ENCODE measurements around the gene FBXL13.
"Not testable (repeated sequence)": the region's sequence is repeated elsewhere in the genome, so short reads cannot be mapped to it uniquely, and the experiment has no call there.

Gene FBXL13

GRCh38 chr7:102842284-102842683 is 232.3 kb downstream of the FBXL13 start:
- Histone ChIP-seq H3K79me1 (ENCODE audit: low read length) (no peaks in the 10 kb centered on the region), H4K5ac (ENCODE audit: low read length) (no peak overlapping the region), H3K27ac (ENCODE audit: low read depth, low read length) (no peak overlapping the region), H3K4ac (ENCODE audit: low read depth, low read length) (no peak overlapping the region), H3K56ac (ENCODE audit: low read length) (no peak overlapping the region), H3K27me3 (ENCODE audit: insufficient read depth, low read length, poor library complexity) (no peaks in the 10 kb centered on the region), H3K36me3 (ENCODE audit: control insufficient read depth, insufficient read depth, low read length) (no peaks in the 10 kb centered on the region), H4K8ac (ENCODE audit: low read depth, low read length) (no peak overlapping the region), H3K4me2 (ENCODE audit: low read length) (no peak overlapping the region), H2AK5ac (ENCODE audit: low read length) (no peak overlapping the region), H3K79me2 (ENCODE audit: control insufficient read depth, insufficient read depth, low read length) (no peaks in the 10 kb centered on the region), H3K18ac (ENCODE audit: low read length) (no peak overlapping the region), H3K4me3 (ENCODE audit: low read length) (no peak overlapping the region), H3K9ac (ENCODE audit: low read length) (no peak overlapping the region), H3K4me1 (ENCODE audit: control insufficient read depth, low read depth, low read length) (no peaks in the 10 kb centered on the region), H2BK15ac (replicated peaks; ENCODE audit: low read depth) (no peak overlapping the region), H2BK5ac (ENCODE audit: low read length) (no peak overlapping the region), H3K23ac (ENCODE audit: low read length) (no peak overlapping the region), H2BK120ac (ENCODE audit: low read depth, low read length) (no peak overlapping the region)
- no peak for DNase-seq

GRCh38 chr7:102841290-102841689 is 233.3 kb downstream of the FBXL13 start:
- Histone ChIP-seq H3K23ac (ENCODE audit: low read length) (no peak overlapping the region), H2BK15ac (replicated peaks; ENCODE audit: low read depth) (no peak overlapping the region), H2BK5ac (ENCODE audit: low read length) (no peak overlapping the region), H4K5ac (ENCODE audit: low read length) (no peak overlapping the region), H3K79me2 (ENCODE audit: control insufficient read depth, insufficient read depth, low read length) (no peaks in the 10 kb centered on the region), H3K27ac (ENCODE audit: low read depth, low read length) (no peak overlapping the region), H3K79me1 (ENCODE audit: low read length) (no peaks in the 10 kb centered on the region), H3K56ac (ENCODE audit: low read length) (no peak overlapping the region), H3K4me3 (ENCODE audit: low read length) (no peak overlapping the region), H3K18ac (ENCODE audit: low read length) (no peak overlapping the region), H3K4me1 (ENCODE audit: control insufficient read depth, low read depth, low read length) (no peaks in the 10 kb centered on the region), H3K4ac (ENCODE audit: low read depth, low read length) (no peak overlapping the region), H3K4me2 (ENCODE audit: low read length) (no peak overlapping the region), H3K27me3 (ENCODE audit: insufficient read depth, low read length, poor library complexity) (no peaks in the 10 kb centered on the region), H4K8ac (ENCODE audit: low read depth, low read length) (no peak overlapping the region), H2AK5ac (ENCODE audit: low read length) (no peak overlapping the region), H2BK120ac (ENCODE audit: low read depth, low read length) (no peak overlapping the region), H3K36me3 (ENCODE audit: control insufficient read depth, insufficient read depth, low read length) (no peaks in the 10 kb centered on the region), H3K9ac (ENCODE audit: low read length) (no peak overlapping the region)
- no CpG with 5 or more reads among the region's 2 CpGs for WGBS (ENCODE audit: extremely low coverage, insufficient coverage, low lambda C conversion rate)
- no peak for DNase-seq

GRCh38 chr7:102840404-102840803 is 234.2 kb downstream of the FBXL13 start:
- no peak overlapping the region for H3K4ac ChIP-seq (ENCODE audit: low read depth, low read length)
- no peak overlapping the region for H3K18ac ChIP-seq (ENCODE audit: low read length)
- H3K27me3 ChIP-seq (ENCODE audit: insufficient read depth, low read length, poor library complexity), result no peaks in the 10 kb centered on the region
- WGBS (ENCODE audit: extremely low coverage, insufficient coverage, low lambda C conversion rate), result no CpG with 5 or more reads among the region's 3 CpGs
- no peak overlapping the region for H4K8ac ChIP-seq (ENCODE audit: low read depth, low read length)
- H3K4me3 ChIP-seq (ENCODE audit: low read length), result no peak overlapping the region
- H2BK15ac ChIP-seq (replicated peaks; ENCODE audit: low read depth), result no peak overlapping the region
- H2AK5ac ChIP-seq (ENCODE audit: low read length), result no peak overlapping the region
- H3K36me3 ChIP-seq (ENCODE audit: control insufficient read depth, insufficient read depth, low read length), result no peaks in the 10 kb centered on the region
- no peak overlapping the region for H3K56ac ChIP-seq (ENCODE audit: low read length)
- no peak overlapping the region for H4K5ac ChIP-seq (ENCODE audit: low read length)
- no peaks in the 10 kb centered on the region for H3K79me1 ChIP-seq (ENCODE audit: low read length)
- no peak overlapping the region for H3K9ac ChIP-seq (ENCODE audit: low read length)
- DNase-seq, result no peak
- H3K4me2 ChIP-seq (ENCODE audit: low read length), result no peak overlapping the region
- H3K23ac ChIP-seq (ENCODE audit: low read length), result no peak overlapping the region
- no peak overlapping the region for H2BK120ac ChIP-seq (ENCODE audit: low read depth, low read length)
- H3K79me2 ChIP-seq (ENCODE audit: control insufficient read depth, insufficient read depth, low read length), result no peaks in the 10 kb centered on the region
- H3K27ac ChIP-seq (ENCODE audit: low read depth, low read length), result no peak overlapping the region
- no peaks in the 10 kb centered on the region for H3K4me1 ChIP-seq (ENCODE audit: control insufficient read depth, low read depth, low read length)
- no peak overlapping the region for H2BK5ac ChIP-seq (ENCODE audit: low read length)

GRCh38 chr7:102838572-102839101 is 236.0 kb downstream of the FBXL13 start:
- not testable (repeated sequence) for H4K8ac ChIP-seq (ENCODE audit: low read depth, low read length); H3K36me3 ChIP-seq (ENCODE audit: control insufficient read depth, insufficient read depth, low read length); H2BK5ac ChIP-seq (ENCODE audit: low read length); H3K9ac ChIP-seq (ENCODE audit: low read length); H3K79me1 ChIP-seq (ENCODE audit: low read length); H3K4me1 ChIP-seq (ENCODE audit: control insufficient read depth, low read depth, low read length); H2BK15ac ChIP-seq (replicated peaks; ENCODE audit: low read depth); H3K23ac ChIP-seq (ENCODE audit: low read length); H3K4ac ChIP-seq (ENCODE audit: low read depth, low read length); H3K4me2 ChIP-seq (ENCODE audit: low read length); H3K56ac ChIP-seq (ENCODE audit: low read length); H2AK5ac ChIP-seq (ENCODE audit: low read length); H4K5ac ChIP-seq (ENCODE audit: low read length); H3K27me3 ChIP-seq (ENCODE audit: insufficient read depth, low read length, poor library complexity); H2BK120ac ChIP-seq (ENCODE audit: low read depth, low read length); H3K27ac ChIP-seq (ENCODE audit: low read depth, low read length); H3K79me2 ChIP-seq (ENCODE audit: control insufficient read depth, insufficient read depth, low read length); H3K4me3 ChIP-seq (ENCODE audit: low read length); H3K18ac ChIP-seq (ENCODE audit: low read length); DNase-seq
- no CpG with 5 or more reads among the region's 10 CpGs for WGBS (ENCODE audit: extremely low coverage, insufficient coverage, low lambda C conversion rate)

GRCh38 chr7:102837802-102838201 is 236.8 kb downstream of the FBXL13 start:
- no CpG with 5 or more reads among the region's 3 CpGs for WGBS (ENCODE audit: extremely low coverage, insufficient coverage, low lambda C conversion rate)
- Histone ChIP-seq H3K27ac (ENCODE audit: low read depth, low read length) (no peak overlapping the region), H3K23ac (ENCODE audit: low read length) (no peak overlapping the region), H3K4me2 (ENCODE audit: low read length) (no peak overlapping the region), H2BK15ac (replicated peaks; ENCODE audit: low read depth) (no peak overlapping the region), H4K8ac (ENCODE audit: low read depth, low read length) (no peak overlapping the region), H3K9ac (ENCODE audit: low read length) (no peak overlapping the region), H3K79me2 (ENCODE audit: control insufficient read depth, insufficient read depth, low read length) (no peaks in the 10 kb centered on the region), H3K4ac (ENCODE audit: low read depth, low read length) (no peak overlapping the region), H3K4me1 (ENCODE audit: control insufficient read depth, low read depth, low read length) (no peaks in the 10 kb centered on the region), H3K79me1 (ENCODE audit: low read length) (no peaks in the 10 kb centered on the region), H2AK5ac (ENCODE audit: low read length) (no peak overlapping the region), H3K18ac (ENCODE audit: low read length) (no peak overlapping the region), H2BK5ac (ENCODE audit: low read length) (no peak overlapping the region), H4K5ac (ENCODE audit: low read length) (no peak overlapping the region), H2BK120ac (ENCODE audit: low read depth, low read length) (no peak overlapping the region), H3K27me3 (ENCODE audit: insufficient read depth, low read length, poor library complexity) (no peaks in the 10 kb centered on the region), H3K56ac (ENCODE audit: low read length) (no peak overlapping the region), H3K36me3 (ENCODE audit: control insufficient read depth, insufficient read depth, low read length) (no peaks in the 10 kb centered on the region), H3K4me3 (ENCODE audit: low read length) (no peak overlapping the region)
- DNase-seq, result no peak

GRCh38 chr7:102836977-102837376 is 237.6 kb downstream of the FBXL13 start:
- no peaks in the 10 kb centered on the region for H3K4me1 ChIP-seq (ENCODE audit: control insufficient read depth, low read depth, low read length)
- no peak overlapping the region for H2BK5ac ChIP-seq (ENCODE audit: low read length)
- H3K18ac ChIP-seq (ENCODE audit: low read length), result no peak overlapping the region
- no peak overlapping the region for H3K4me3 ChIP-seq (ENCODE audit: low read length)
- H3K79me1 ChIP-seq (ENCODE audit: low read length), result no peaks in the 10 kb centered on the region
- H2BK15ac ChIP-seq (replicated peaks; ENCODE audit: low read depth), result no peak overlapping the region
- H4K5ac ChIP-seq (ENCODE audit: low read length), result no peak overlapping the region
- H3K56ac ChIP-seq (ENCODE audit: low read length), result no peak overlapping the region
- no peak overlapping the region for H3K4ac ChIP-seq (ENCODE audit: low read depth, low read length)
- no CpG with 5 or more reads among the region's 1 CpG for WGBS (ENCODE audit: extremely low coverage, insufficient coverage, low lambda C conversion rate)
- H3K9ac ChIP-seq (ENCODE audit: low read length), result no peak overlapping the region
- no peak for DNase-seq
- H2AK5ac ChIP-seq (ENCODE audit: low read length), result no peak overlapping the region
- H3K23ac ChIP-seq (ENCODE audit: low read length), result no peak overlapping the region
- no peak overlapping the region for H4K8ac ChIP-seq (ENCODE audit: low read depth, low read length)
- no peaks in the 10 kb centered on the region for H3K79me2 ChIP-seq (ENCODE audit: control insufficient read depth, insufficient read depth, low read length)
- no peak overlapping the region for H3K27ac ChIP-seq (ENCODE audit: low read depth, low read length)
- no peak overlapping the region for H2BK120ac ChIP-seq (ENCODE audit: low read depth, low read length)
- no peaks in the 10 kb centered on the region for H3K27me3 ChIP-seq (ENCODE audit: insufficient read depth, low read length, poor library complexity)
- no peaks in the 10 kb centered on the region for H3K36me3 ChIP-seq (ENCODE audit: control insufficient read depth, insufficient read depth, low read length)
- H3K4me2 ChIP-seq (ENCODE audit: low read length), result no peak overlapping the region

Measured in mesendoderm (in vitro differentiated cells).